IPS DF 19.7 (cell line): ENCODE data around the gene CCDC57.

Source experiments
- DNase-seq: peaks from one replicate; pipeline ENCODE4 v3.0.0-alpha.2; 2013; ENCODE audit warnings: low read depth, low spot score

Gene CCDC57

DNA sequence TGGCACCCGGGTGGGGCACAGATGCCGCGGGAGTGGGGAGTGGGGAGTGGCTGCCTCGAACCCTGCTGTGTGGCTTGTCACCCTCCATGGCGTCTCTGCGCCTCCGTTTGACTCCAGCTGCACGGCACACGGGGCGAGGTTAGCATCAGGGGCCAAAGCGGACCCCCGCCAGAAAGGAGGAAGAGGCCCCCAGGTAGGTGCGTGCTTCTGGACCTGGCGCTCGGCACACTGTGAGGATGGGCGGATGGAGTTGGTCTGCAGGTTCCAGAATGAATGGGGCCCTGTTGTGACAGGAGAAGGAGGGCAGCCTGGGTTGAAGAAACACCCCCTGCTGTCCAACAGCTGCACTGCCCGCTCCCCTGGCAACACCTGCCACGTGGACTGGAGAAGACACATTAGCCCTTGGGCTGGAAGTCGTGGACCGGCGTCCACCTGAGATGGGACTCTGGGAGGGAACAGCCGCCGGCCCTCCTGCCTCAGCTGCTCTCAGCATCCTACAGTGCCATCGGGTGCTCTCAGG, 105.2 kb downstream of the CCDC57 start:
- DNase-seq = no peak

DNA sequence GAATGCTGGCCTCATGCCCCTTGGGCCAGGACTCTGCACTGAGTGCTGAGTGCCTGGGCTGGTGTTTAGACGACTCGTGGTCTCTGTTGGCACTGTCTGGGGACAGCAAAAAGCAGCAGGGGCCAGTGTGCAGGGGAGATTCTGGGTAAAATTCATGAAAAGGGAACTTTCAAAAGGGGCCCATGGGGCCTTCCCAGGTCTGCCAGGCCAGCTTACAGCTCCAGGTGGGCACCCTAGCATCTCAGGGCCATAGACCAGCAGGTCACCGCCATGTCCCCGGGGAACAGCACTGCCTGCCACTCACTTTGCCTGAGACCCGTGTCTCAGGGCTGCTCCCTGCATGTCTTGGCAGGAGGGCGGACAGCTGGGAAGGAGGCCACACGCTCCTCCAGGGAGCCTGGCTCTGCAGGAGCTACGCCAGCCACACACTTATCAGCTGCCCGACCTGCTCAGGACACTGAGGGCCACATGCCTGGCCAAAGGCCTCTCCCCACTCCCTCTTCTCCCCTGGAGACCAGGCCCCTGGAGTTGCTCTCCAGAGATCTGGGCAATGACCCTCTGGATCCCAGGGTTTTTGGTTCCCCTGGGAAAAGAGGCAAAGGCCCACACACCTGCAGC, 105.8 kb downstream of the CCDC57 start:
- no peak for DNase-seq

DNA sequence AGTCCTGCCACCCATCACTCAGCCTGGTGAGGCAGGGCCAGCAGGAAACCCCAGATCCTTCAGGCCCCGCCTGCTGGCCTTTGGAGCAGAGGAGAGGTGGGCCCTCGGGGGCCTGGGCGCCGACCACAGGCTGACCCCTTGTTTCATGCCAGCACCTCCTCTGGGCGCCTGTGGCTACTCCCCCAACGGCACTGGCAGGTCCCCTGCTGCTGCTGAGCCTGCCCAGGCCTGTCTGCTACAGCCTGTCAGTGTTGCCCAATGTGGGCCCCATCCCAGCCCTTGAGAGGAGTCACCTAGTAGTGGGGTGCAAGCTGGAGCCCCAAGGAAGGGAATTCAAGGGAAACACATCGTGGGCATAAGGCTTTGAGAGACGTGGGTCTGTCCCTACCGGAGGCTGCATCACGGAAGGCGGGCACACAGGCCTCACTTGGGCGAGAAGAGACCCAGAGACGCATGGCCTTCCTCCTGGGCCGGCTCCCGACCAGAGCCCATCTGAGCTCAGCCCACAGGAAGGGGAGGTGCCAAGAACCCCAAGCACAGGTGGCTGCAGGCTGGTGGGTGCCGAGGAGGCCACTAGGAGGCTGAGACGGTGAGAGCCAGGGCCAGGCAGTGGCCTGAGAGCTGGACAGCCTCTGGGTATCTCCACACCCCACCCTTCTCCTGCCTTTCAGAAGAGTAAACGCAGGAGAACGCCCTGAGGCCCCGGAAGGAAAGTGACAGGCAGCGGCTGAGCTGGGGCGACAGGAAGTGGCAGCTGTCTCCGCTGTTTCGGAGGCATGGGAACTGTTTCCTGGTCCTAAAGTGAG, 106.6 kb downstream of the CCDC57 start:
- DNase-seq = peak; percentile 61

DNA sequence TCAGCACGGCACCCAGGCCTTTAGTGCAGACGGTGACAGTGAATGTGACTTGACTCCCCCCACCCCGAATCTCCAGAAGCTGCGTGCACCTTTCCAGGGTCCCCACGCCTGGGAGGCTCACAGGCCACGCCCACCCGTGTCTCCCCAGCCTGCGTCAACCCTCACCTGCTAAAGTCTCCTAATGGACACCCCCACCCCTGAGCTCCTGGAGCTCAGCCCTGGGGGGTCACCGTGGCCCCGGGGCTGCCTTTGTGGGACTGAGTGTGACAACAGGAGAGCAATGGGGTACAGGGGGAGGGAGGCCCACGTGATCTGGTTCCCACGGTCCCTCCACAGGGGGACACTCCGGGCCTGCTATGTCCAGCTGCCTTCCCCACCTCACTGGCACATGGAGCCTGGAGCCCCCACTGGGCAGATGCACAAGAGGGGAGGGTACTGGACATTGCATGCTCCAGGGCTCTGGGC, 107.2 kb downstream of the CCDC57 start:
- no peak for DNase-seq

DNA sequence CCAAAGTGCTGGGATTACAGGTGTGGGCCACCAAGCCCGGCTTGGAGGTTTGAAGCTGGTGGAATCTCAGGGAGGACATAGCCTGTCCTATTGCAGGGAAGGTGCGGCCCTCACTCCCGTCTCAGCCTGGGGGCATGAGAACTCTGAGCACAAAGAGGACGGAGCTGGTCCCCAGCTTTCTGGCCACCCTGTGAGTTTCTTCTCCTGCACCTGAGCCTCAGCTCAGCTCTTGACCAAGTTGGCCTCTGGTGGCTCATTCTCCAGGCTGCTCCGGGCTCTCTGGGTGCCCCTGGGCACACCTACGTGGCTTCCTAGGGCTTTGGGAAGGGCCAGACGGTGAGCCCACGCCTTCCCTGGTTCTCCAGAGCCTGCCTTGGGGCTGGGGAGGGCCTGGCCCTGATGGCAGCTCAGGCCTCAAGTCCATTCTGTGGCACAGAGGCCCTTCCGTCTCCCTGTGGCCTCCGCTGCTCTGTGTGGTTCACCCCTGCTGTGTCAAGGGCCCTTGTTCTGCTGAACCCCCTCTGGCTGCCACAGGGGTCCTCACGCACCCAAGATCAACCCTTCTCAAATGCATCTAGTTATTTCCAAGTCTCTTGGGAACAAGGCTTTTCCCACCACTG, 107.7 kb downstream of the CCDC57 start:
- DNase-seq = no peak

DNA sequence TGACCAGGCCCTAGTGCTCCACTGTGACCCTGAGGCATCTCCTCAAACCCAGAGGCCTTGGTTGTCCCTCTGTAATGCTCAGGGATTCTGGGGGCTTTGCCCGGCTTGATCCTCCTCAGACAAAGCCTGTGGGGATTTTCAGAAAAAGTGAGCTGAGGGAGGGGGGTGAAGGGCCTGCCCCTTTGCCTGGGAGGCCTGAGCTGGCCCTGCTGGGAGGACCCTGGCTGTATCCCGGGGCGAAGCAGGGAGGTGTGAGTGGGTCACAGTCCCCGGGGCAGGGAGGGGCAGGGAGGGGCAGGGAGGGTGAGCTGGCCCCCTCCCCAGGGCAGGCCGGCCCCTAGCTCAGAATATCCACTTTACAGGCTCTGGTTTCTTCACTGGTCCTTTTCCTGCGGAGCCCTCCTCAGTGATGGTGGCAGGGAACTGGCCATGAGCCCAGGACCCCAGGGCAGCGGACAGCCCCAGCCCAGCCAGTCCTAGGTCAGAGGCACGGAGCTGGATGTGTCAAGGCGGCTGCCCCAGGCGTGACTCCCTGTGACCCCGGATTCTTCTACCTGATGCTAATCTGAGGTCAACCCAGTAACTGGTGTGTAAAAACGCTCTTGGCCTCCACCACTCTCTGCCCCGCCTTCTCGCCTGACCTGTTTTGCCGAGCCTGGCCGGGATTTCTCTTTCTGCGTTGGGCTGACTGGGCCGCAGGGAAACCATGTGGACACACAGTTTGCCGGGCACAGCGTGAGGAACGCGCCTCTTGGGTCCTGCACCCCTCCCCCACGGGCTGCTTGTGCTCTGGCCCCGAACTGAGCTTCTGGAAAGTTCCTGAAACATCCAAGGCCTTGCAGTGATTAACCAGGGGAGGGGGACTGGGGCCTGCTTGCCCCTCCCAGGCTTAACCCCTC, 108.8 kb downstream of the CCDC57 start:
- DNase-seq = no peak

DNA sequence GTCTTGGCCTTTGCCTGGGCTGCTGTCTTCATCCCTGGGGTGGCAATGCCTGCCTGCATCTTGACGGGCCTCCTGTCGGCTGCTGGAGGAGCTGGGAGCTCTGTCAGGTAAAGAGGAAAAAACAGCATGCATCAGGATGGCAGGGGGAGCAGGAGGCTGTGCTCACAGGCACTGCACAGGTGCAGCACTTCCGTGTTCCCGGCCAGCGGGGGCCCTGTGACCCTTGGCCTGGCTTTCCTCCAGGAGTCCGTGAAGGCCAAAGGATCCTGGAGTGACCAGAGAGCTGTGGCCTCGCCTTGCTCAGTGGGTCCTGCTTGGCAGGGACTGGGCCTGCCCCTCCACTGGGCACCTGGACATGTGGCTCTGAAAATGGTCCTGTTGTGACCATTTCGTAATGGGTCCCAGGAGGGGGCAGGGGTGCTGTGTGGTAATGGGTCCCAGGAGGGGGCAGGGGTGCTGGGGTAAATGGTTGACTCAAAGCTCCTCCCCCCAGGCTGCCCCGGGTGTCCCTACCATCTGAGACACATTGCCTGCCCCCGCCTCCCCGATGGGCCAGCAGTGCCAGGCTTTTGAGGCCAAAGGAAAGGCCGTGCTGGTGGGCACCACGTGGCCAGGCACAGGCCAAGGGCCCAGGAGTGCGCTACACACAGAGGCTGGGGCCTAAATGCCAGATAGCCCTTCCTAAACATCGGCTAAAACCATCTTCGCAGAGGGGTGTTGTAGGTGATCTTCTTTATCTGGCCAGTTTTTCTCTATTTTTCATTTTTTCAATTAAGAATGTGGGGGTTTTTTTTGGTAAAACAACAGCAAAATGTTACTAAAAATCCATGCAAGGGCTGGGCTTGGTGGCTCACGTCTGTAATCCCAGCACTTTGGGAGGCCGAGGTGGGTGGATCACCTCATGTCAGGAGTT, 110.6 kb downstream of the CCDC57 start:
- DNase-seq = no peak

DNA sequence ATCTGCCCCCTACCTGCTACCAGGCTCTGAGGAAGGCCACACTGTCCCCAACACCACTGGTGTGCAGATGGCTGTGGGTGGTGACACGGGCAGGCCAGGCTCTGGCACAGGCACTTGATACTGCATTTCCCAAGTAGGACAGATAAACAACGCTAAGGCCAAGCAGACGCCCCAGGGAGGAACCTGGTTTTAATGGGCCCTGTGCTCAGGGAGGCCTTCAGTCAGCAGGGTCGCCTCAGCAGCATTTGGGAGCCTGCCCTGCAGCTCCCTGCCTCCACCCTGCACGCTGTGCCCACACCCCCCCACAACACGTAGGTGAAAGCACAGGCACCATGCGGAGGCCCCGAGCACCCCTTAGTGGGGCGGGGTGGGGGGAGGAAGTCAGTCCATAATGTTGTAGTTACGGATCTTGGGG, 111.3 kb downstream of the CCDC57 start:
- DNase-seq = no peak

DNA sequence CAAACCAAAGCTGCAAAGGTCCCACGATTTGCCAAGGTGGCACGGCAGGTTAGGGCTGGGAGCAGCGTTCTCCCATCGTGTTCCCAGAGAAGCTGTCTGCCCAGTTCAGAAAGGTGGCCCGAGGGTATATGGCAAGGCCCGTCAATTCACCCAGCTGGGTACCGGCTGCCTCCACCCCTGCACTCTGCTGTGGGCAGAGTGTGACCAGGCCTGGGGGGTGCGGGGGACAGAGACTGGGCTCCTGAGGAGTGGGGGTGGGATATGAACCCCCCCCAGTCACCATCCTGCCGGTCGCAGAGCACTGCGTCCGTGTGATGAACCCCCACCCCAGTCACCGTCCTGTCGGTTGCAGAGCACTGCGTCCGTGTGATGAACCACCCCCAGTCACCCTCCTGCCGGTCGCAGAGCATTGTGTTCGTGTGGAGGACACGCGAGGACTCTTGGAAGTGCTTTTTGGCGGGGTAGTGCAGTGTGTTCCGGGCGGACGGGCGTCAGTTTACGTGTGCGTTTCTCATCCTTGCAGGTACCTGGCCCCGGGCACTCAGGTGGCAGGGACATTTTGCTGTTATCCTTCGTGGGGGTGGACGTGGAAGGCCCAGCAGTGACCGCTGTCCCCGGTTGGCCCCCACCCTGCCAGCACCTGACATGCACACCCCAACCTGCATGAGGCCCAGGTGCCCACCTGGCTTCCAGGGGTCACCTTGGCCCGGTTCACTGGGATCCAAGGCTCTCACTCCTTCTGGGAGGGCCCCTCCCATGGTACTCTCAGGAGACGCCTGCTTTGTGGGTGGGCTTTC, 111.9 kb downstream of the CCDC57 start:
- no peak for DNase-seq

DNA sequence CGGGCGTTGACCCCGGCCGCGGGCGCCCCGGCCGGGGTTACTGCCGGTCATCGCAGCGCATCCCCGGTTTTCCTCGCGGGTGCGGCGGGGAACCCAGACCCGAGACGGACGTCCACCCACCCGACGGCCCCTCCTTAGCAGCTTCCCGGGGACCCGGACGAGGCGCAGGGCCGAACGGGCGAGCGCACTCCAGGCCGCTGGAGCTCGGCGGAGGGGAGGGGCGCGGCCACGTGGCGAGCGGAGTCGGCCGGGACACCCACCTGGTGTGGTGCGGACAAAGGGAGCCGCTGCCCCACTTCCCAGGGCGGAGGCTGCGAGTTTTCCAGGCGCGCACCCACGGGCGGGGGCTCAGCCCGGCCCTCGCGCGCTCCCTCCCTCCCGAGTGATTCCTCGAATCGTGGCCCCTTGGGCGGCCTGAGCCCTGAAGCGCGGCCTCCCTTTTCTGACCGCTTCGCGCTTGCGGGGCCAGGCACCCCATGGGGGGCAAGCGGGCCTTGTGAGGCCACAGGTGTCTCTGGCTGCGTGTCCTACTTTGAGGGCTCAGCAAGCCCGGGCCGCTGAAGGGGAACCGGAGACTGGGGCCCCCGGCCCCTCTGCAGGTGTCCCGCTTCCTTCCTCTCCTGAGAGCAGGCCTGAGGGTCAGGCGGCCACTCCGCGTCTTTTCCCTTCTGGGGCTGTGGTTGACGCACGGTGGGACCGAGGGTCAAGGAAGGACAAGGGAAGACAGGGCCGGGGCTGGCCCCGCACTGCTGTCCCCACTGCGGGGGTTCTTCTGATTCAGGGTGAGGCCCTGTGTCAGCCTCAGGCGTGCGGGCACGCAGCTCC, 113.5 kb downstream of the CCDC57 start:
- no peak for DNase-seq

DNA sequence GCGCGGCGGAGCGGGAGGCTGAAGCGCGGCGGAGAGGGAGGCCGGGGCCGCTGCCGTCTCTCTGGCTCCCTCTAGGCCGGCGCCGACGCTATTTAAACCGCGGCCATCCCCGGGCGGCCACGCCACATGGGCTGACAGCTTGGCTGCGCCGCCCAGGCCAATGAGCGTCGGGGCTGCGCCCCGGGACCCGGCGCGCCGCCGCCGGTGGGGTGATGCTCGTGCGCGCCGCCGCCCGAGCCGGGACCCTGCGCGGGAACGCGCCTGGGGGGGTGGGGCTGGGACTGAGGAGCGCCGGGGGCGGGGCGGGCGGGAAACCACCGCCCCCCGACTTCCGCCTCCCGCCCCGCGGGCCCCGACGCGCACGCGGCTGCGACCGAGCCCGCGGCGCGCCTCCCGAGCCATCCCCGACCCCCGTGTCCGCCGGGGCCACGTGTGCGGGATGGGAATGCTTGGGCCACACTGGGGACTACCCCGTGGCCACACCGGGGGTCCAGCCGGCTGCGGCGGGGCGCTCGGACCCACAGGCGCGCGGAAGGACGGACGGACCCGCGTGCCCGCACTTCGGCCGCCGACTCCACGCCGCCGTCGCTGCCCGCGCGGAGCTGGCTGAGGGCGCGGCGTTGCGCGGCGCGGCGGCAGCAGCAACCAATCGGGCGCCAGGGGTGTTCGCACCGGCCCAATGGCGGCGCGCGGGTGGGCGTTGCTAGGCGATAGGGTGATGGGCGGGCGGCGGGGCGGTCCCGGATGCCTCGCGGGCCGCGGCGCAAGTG, 114.3 kb downstream of the CCDC57 start, which contains the start of gene FASN:
Gene FASN, minus strand, starts transcription at position 68 of the 770 bp plus-strand sequence. CDS start 1,791 bp downstream, outside the sequence.
- peak; percentile 42 for DNase-seq

DNA sequence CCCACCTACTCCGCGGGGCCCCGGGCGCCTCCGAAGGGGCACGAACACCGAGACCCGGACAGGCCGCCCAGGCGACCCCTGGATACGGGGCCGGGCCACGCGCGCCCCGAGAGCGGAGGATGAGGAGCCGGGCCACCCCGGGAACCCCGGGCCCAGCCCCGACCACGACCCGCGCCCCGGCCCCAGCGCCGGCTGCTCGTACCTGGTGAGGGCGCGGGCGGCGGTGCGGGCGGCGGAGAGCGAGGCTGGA, 114.8 kb downstream of the CCDC57 start:
- no peak for DNase-seq

DNA sequence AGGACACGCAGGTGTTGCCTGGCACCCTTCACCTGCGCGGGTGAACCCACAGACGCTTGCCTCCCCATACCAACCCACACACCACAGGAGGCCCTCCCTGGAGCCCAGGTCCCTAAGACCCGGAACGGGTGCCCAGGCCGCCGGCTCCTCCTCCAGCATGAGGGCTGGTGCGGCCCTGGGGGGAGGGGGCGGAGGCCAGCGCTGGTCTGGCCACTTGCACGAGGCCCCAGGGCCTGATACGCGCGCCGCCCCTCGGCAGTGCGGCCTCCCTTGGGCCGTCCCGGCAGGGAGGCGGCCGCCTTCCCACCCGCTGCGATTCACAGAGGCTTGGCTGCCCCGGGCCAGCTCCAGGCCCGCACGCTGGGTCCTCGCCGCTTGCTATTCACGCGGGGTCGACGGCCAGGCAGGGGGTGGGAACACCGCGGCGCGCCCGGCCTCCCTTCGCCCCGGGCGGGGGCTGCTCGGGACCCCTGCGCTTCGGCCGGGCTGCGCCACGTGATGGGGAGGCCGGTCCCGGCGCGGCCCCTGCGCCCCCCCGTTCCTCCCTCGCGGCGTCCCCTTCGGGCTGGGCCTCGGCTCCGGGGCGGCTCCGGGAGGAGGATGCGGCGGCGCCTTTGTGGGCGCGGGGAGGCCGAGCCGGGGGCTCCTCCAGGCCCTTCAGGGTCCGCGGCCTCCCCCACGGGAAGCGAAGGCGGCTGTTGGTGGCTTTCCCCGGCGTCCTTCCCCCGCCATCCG, 115.3 kb downstream of the CCDC57 start:
- DNase-seq = no peak

DNA sequence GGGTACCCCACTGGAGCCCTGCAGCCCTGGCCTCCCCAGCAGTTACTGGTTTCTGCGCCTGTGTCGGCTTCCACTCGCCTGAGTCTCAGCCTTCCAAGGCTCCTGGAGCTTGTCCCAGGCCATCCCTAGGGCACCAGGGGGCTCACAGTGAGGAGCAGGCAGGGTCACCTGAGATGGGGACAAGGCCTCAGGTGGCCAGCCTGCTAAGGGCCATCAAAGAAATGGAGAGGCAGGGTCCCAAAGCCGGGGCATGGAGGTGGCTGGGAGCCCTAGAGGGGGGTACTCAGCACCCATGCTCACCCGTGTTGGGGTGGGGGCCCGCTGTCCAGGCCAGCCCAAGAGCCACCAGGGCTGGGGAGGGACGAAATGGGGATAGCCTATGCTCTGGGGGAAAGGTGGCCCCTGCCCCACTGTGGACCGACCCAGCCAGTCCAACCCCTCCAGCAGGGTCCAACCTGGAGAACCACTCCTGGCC, 115.9 kb downstream of the CCDC57 start:
- no peak for DNase-seq

DNA sequence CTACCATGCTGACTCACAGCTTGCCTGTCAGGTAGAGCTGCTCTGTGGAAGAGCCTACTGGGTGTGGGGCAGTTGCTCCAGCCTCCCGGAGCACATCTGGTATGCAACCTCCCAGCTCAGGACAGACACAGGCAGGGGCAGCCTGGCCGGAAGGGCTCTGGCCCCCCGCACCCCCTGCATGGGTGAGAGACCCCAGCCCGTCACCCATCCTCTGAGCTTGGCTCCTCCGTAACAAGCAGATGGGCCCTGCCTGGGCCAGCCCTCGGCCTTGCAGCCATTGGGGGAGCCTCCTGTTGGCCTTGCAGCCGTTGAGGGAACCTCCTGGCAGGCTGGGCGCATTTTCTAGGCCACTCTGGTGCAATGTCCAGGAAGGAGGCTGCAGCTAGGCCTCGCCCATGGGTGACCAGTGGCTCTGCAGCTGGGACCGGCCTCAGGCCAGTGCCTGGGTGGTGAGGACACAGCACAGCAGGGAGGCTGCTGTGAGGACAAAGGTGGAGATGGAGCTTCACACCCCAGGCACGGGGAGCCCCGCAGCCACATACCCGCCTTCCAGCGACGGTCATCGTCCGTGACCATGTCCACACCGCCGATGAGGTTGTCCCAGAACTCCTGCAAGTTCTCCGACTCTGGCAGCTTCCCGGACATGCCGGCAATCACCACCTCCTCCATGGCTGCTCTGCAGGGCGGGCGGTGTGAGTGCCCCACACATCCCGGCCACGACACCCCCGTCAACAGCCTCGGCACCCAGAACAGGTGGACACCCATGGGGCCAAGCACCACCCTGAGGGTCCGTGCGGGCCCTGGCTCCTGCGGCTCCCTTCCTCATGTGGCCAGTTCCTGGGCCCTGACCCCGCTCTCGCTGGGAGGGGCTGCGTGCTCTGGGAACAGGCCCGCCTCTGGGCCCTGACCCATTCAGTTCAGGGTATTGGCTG, 116.6 kb downstream of the CCDC57 start:
- DNase-seq = no peak
